Endothelial cell of umbilical vein (primary cell): ENCODE results near the gene RPL13. TPM values are rescaled to one million over a fixed set of nuclear protein-coding genes. Genes with fewer than 3 reads are reported as not detected.

Experiments
- BruUV-seq: library from RNA; stranded (reverse); fragments of 400-500 nt; replicated peaks from 2 replicates; lab custom pipeline; 2021; lab: Mats Ljungman, UMichigan
- CTCF ChIA-PET: fragments of 300-600, 350-600 bp; sonication (Branson Sonifier 250); formaldehyde crosslinking; loops from one replicate; lab custom pipeline; 2021; ENCODE audit warnings: antibody characterized with exemption, inconsistent platforms; lab: Charles Lee
- POLR2A ChIA-PET: fragments of 300-600, 350-600 bp; sonication (Branson Sonifier 250); formaldehyde crosslinking; loops from one replicate; lab custom pipeline; 2021; ENCODE audit warnings: antibody characterized with exemption, inconsistent platforms; lab: Charles Lee
- DNase-seq: peaks from one replicate; pipeline ENCODE4 v3.0.0-alpha.2; 2011; ENCODE audit warnings: low read depth, low spot score
- FAIRE-seq: peaks from 2 replicates; lab custom pipeline; 2011; peaks lifted over from hg19 to GRCh38; lab: Jason Lieb, UNC
- H2AFZ ChIP-seq: 2 replicates; pipeline ENCODE4 v1.6.0; 2012; ENCODE audit warnings: low read depth, low read length, control low read depth, inconsistent platforms
- H3K27ac ChIP-seq: 2 replicates; pipeline ENCODE4 v1.5.1; 2011; ENCODE audit warnings: low read depth, mild to moderate bottlenecking, control low read depth, low read length, moderate library complexity; ENCODE audit not compliant: insufficient read depth
- H3K27me3 ChIP-seq, 2 experiments: 2 replicates each; pipeline versions ENCODE4 v1.6.0 to v1.6.1; 2011; ENCODE audit warnings: low read length in 2 of 2, mixed read lengths in 1 of 2; ENCODE audit not compliant: control insufficient read depth in 2 of 2, insufficient read depth in 2 of 2
- H3K36me3 ChIP-seq, 2 experiments: 2 replicates in 1 of 2; 3 replicates in 1 of 2; pipeline ENCODE4 v1.5.1; 2011; ENCODE audit warnings: low read length in 2 of 2, mild to moderate bottlenecking in 1 of 2, moderate library complexity in 1 of 2; ENCODE audit not compliant: control insufficient read depth in 2 of 2, insufficient read depth in 2 of 2; ENCODE audit errors: extremely low read depth in 1 of 2
- H3K4me1 ChIP-seq: 3 replicates; pipeline ENCODE4 v1.5.1; 2011; ENCODE audit warnings: mild to moderate bottlenecking, low read length; ENCODE audit not compliant: control insufficient read depth, insufficient read depth; ENCODE audit errors: extremely low read depth
- H3K4me2 ChIP-seq: 2 replicates; pipeline ENCODE4 v1.6.1; 2011; ENCODE audit warnings: low read length, control low read depth, mixed read lengths; ENCODE audit not compliant: insufficient read depth
- H3K4me3 ChIP-seq, 3 experiments: fragments of 200-600 bp in 1 of 3; sonication (generic), shearing (Covaris generic) in 1 of 3; replicated peaks in 1 of 3; 2 replicates each; pipeline ENCODE4 v1.5.1; 2011 to 2016; ENCODE audit warnings: control low read depth in 3 of 3, low read length in 3 of 3, mild to moderate bottlenecking in 2 of 3, inconsistent platforms in 1 of 3, low read depth in 1 of 3, moderate library complexity in 1 of 3; ENCODE audit not compliant: insufficient read depth in 1 of 3
- H3K79me2 ChIP-seq: 2 replicates; pipeline ENCODE4 v1.6.0; 2012; ENCODE audit warnings: low read length, inconsistent platforms; ENCODE audit not compliant: control insufficient read depth, insufficient read depth
- H3K9ac ChIP-seq: replicated peaks from 2 replicates; pipeline ENCODE3; 2011; ENCODE audit warnings: low read length, control low read depth; ENCODE audit not compliant: insufficient read depth; ENCODE audit errors: extremely low read depth
- H3K9me1 ChIP-seq: replicated peaks from 3 replicates; pipeline ENCODE4 v1.6.0; 2011; ENCODE audit warnings: mild to moderate bottlenecking, low read length; ENCODE audit not compliant: control insufficient read depth, insufficient read depth; ENCODE audit errors: extremely low read depth
- H3K9me3 ChIP-seq: replicated peaks from 2 replicates; pipeline ENCODE4 v1.5.1; 2012; ENCODE audit warnings: low read length, inconsistent platforms; ENCODE audit not compliant: control insufficient read depth, insufficient read depth
- H4K20me1 ChIP-seq: replicated peaks from 2 replicates; pipeline ENCODE3; 2011; ENCODE audit warnings: mild to moderate bottlenecking, low read length; ENCODE audit not compliant: control insufficient read depth, insufficient read depth; ENCODE audit errors: extremely low read depth
- CTCF ChIP-seq, 2 donors: IDR thresholded peaks; 1 replicate in 1 of 2; 2 replicates in 1 of 2; pipeline ENCODE4 v1.5.1; 2011; ENCODE audit warnings: low read length in 2 of 2, mild to moderate bottlenecking in 2 of 2, moderate library complexity in 2 of 2, control low read depth in 1 of 2, inconsistent platforms in 1 of 2, low read depth in 1 of 2; ENCODE audit not compliant: insufficient read depth in 1 of 2; ENCODE audit errors: extremely low read depth in 1 of 2
- EZH2 ChIP-seq: IDR thresholded peaks from 2 replicates; pipeline ENCODE4 v1.6.1; 2012; ENCODE audit warnings: borderline replicate concordance, low read depth, mild to moderate bottlenecking, moderate library complexity, low read length, inconsistent platforms; ENCODE audit not compliant: severe bottlenecking
- FOS ChIP-seq: IDR thresholded peaks from 2 replicates; pipeline ENCODE4 v1.6.1; 2011; ENCODE audit warnings: mild to moderate bottlenecking, low read length, moderate library complexity, borderline replicate concordance; ENCODE audit not compliant: insufficient read depth
- GATA2 ChIP-seq: IDR thresholded peaks from 2 replicates; pipeline ENCODE4 v1.7.0; 2011; ENCODE audit warnings: low read depth, mild to moderate bottlenecking, moderate library complexity, mixed read lengths, low read length; ENCODE audit not compliant: insufficient read length, insufficient read depth
- JUN ChIP-seq: IDR thresholded peaks from 2 replicates; pipeline ENCODE4 v1.6.1; 2011; ENCODE audit warnings: borderline replicate concordance, low read depth; ENCODE audit not compliant: insufficient read length, insufficient read depth
- MAX ChIP-seq: IDR thresholded peaks from 2 replicates; pipeline ENCODE4 v1.6.1; 2011; ENCODE audit not compliant: insufficient read depth, insufficient read length
- MYC ChIP-seq: IDR thresholded peaks from one replicate; pipeline ENCODE4 v1.6.1; 2011; ENCODE audit warnings: mild to moderate bottlenecking, low read depth, low read length
- POLR2A ChIP-seq: IDR thresholded peaks from 2 replicates; pipeline ENCODE4 v1.6.1; 2012; ENCODE audit warnings: low read depth, mild to moderate bottlenecking, control low read depth, low read length
- POLR2AphosphoS5 ChIP-seq: IDR thresholded peaks from 2 replicates; pipeline ENCODE4 v1.6.1; 2012; ENCODE audit warnings: low read depth, mild to moderate bottlenecking, control low read depth, low read length, moderate library complexity; ENCODE audit not compliant: insufficient read depth
- dilution Hi-C: fragments of 300-500 bp; cut with MboI; formaldehyde crosslinking; loops from one replicate; pipeline ENCODE4 v1.15.0; 2019; ENCODE audit warnings: low sequenced_read_pairs; ENCODE audit not compliant: extremely low pct_ligation_motif_present
- intact Hi-C: fragments of 100-400 bp; cut with micrococcal nuclease; formaldehyde crosslinking; loops from one replicate; pipeline ENCODE4 v1.10.0; 2022
- polyA plus RNA-seq, 4 experiments: library from polyadenylated mRNA; depleted of rRNA in 3 of 4; stranded (reverse) in 3 of 4; unstranded in 1 of 4; fragments of >200 nt; gene quantifications; 2 replicates each; pipeline versions ENCODE4 v1.2.1 to v1.2.3, GENCODE V29; 2011 to 2012; ENCODE audit warnings: missing spikeins in 1 of 4
- total RNA-seq: library from RNA; stranded (reverse); gene quantifications from 2 replicates; pipeline ENCODE4 v1.2.3, GENCODE V29; 2021

The RPL13 gene
- total and polyA plus RNA-seq, 2 donors (not counting 3 experiments of a cell fraction or from before 2014, with no cell fraction given) = 1,463 to 5,670 TPM

- peaks cover 2 to 34% of the 10 kb centered on the region in 2 experiments for H3K36me3 ChIP-seq
- dilution Hi-C loops = no loop called here
- H3K27ac ChIP-seq = no peak overlapping the region
- DNase-seq (no peak), FAIRE-seq (no peak)
- no peaks in the 10 kb centered on the region for H4K20me1 ChIP-seq
- no peak overlapping the region for H3K9ac ChIP-seq
- H3K4me3 ChIP-seq = no peak overlapping the region
- ChIA-PET POLR2A (no interaction called here), CTCF (no interaction called here)
- H3K27me3 ChIP-seq = no peaks in the 10 kb centered on the region
- no peak for TF ChIP-seq POLR2AphosphoS5
- no peak for TF ChIP-seq MAX
- no peak for TF ChIP-seq EZH2
- no peak for TF ChIP-seq POLR2A
- TF ChIP-seq MYC = no peak
- TF ChIP-seq JUN = no peak
- no peak for TF ChIP-seq GATA2
- no peak for TF ChIP-seq FOS
- no peak for TF ChIP-seq CTCF (IDR thresholded peaks at IDR 0.05; ENCODE audit: extremely low read depth in 1 of 2, insufficient read depth in 1 of 2, low read depth in 1 of 2, low read length in 2 of 2)
- H2AFZ ChIP-seq = no peak overlapping the region
- no peaks in the 10 kb centered on the region for H3K79me2 ChIP-seq
- BruUV-seq = no TSS peak
- no peaks in the 10 kb centered on the region for H3K9me3 ChIP-seq
- no peaks in the 10 kb centered on the region for H3K9me1 ChIP-seq
- H3K4me1 ChIP-seq = peaks cover 3% of the 10 kb centered on the region
- H3K4me2 ChIP-seq = no peak overlapping the region
- intact Hi-C loops = no loop called here
These were observed 7.6 kb upstream of the RPL13 start for GRCh38 chr16:89552913-89553312.
